HEK293T (cell line): ENCODE measurements around the gene HSD11B1.

ENCODE experiments used
- ARNT ChIP-seq: fragments of 450-650 bp; IDR thresholded peaks from 2 replicates; pipeline ENCODE4 v1.6.1; 2017; ENCODE audit warnings: mild to moderate bottlenecking
- BHLHE40 ChIP-seq: fragments of 450-650 bp; IDR thresholded peaks from 2 replicates; pipeline ENCODE4 v1.6.1; 2016; ENCODE audit warnings: mild to moderate bottlenecking, moderate library complexity, borderline replicate concordance
- ELF4 ChIP-seq: fragments of 450-650 bp; IDR thresholded peaks from 2 replicates; pipeline ENCODE4 v1.6.1; 2017; ENCODE audit warnings: antibody characterized with exemption
- FOXA1 ChIP-seq: fragments of 450-650 bp; IDR thresholded peaks from 2 replicates; pipeline ENCODE4 v1.6.1; 2016; ENCODE audit warnings: mild to moderate bottlenecking
- FOXK2 ChIP-seq: fragments of 450-650 bp; IDR thresholded peaks from 2 replicates; pipeline ENCODE4 v1.6.1; 2016; ENCODE audit warnings: mild to moderate bottlenecking
- FOXM1 ChIP-seq: fragments of 450-650 bp; IDR thresholded peaks from 2 replicates; pipeline ENCODE4 v1.6.1; 2017; ENCODE audit warnings: mild to moderate bottlenecking, borderline replicate concordance
- L3MBTL2 ChIP-seq: fragments of 450-650 bp; conservative IDR thresholded peaks from 2 replicates; pipeline ENCODE4 v1.6.1; 2016; ENCODE audit warnings: mild to moderate bottlenecking
- SP1 ChIP-seq: fragments of 450-650 bp; IDR thresholded peaks from 2 replicates; pipeline ENCODE4 v1.6.1; 2017
- SUZ12 ChIP-seq: fragments of 450-650 bp; IDR thresholded peaks from 2 replicates; pipeline ENCODE4 v1.6.1; 2016; ENCODE audit warnings: mild to moderate bottlenecking
- TARDBP ChIP-seq: fragments of 450-650 bp; IDR thresholded peaks from 2 replicates; pipeline ENCODE4 v1.6.1; 2016
- ZNF384 ChIP-seq: fragments of 450-650 bp; IDR thresholded peaks from 2 replicates; pipeline ENCODE4 v1.6.1; 2016
- TF ChIP-seq, protein P1 (sequence below): fragments of 450-650 bp; IDR thresholded peaks from 2 replicates; pipeline ENCODE4 v1.6.1; 2016

DNA sequence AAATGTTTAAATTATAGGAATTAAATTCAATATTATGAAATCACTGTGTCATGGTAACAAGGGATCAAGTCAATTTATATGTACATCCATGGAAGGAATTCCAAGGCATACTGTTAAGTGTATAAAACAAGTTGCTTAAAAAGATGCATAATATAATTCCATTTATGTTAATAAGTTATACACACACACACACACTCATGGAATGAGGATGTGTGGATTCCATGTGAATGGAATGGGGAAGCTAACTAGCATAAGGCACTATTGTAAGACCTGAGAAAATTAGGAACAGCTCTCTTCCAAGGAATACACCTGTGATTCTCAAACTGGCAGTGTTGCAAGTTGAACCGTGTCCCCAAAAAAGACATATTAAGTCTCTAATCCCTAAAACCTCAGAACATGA lies 33.6 kb downstream of the HSD11B1 start:
- TF ChIP-seq L3MBTL2 = no peak
- no peak for TF ChIP-seq BHLHE40
- TF ChIP-seq SP1 = no peak
- no peak for TF ChIP-seq ELF4
- TF ChIP-seq, protein P1, sequence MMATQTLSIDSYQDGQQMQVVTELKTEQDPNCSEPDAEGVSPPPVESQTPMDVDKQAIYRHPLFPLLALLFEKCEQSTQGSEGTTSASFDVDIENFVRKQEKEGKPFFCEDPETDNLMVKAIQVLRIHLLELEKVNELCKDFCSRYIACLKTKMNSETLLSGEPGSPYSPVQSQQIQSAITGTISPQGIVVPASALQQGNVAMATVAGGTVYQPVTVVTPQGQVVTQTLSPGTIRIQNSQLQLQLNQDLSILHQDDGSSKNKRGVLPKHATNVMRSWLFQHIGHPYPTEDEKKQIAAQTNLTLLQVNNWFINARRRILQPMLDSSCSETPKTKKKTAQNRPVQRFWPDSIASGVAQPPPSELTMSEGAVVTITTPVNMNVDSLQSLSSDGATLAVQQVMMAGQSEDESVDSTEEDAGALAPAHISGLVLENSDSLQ = no peak
- no peak for TF ChIP-seq FOXM1
- no peak for TF ChIP-seq TARDBP
- no peak for TF ChIP-seq ARNT
- TF ChIP-seq FOXK2 = no peak
- TF ChIP-seq SUZ12 = no peak
- TF ChIP-seq FOXA1 = no peak
- no peak for TF ChIP-seq ZNF384
